MM.1S (cell line): ENCODE measurements around the gene SLC6A19.

Experiments used
- DNase-seq: peaks from one replicate; pipeline ENCODE4 v3.0.0-alpha.2; 2015
- H2AFZ ChIP-seq: fragments of 300-600 bp; sonication (generic); 2 replicates; pipeline ENCODE4 v1.6.0; 2016; ENCODE audit warnings: antibody characterized with exemption, low read length
- H3F3A ChIP-seq: fragments of 300-600 bp; sonication (generic); 2 replicates; pipeline ENCODE4 v1.6.1; 2016; ENCODE audit warnings: mild to moderate bottlenecking, antibody characterized with exemption, low read length, moderate library complexity, mixed read lengths; ENCODE audit not compliant: insufficient read depth
- H3K27ac ChIP-seq: fragments of 300-600 bp; sonication (generic); 2 replicates; pipeline ENCODE4 v1.5.1; 2016; ENCODE audit warnings: mild to moderate bottlenecking, low read length
- H3K27me3 ChIP-seq: fragments of 300-600 bp; sonication (generic); replicated peaks from 2 replicates; pipeline ENCODE4 v1.6.0; 2016; ENCODE audit warnings: low read length; ENCODE audit not compliant: insufficient read depth
- H3K36me3 ChIP-seq: fragments of 300-600 bp; sonication (generic); replicated peaks from 2 replicates; pipeline ENCODE4 v1.6.1; 2016; ENCODE audit warnings: mild to moderate bottlenecking, low read length, mixed read lengths; ENCODE audit not compliant: insufficient read depth
- H3K4me1 ChIP-seq: fragments of 300-600 bp; sonication (generic); 2 replicates; pipeline ENCODE4 v1.6.1; 2016; ENCODE audit warnings: low read length, mixed read lengths
- H3K4me2 ChIP-seq: fragments of 300-600 bp; sonication (generic); 2 replicates; pipeline ENCODE4 v1.6.0; 2016; ENCODE audit warnings: low read depth, low read length
- H3K4me3 ChIP-seq: fragments of 300-600 bp; sonication (generic); 2 replicates; pipeline ENCODE4 v1.5.1; 2016; ENCODE audit warnings: low read length, mixed read lengths
- H3K79me2 ChIP-seq: fragments of 300-600 bp; sonication (generic); 2 replicates; pipeline ENCODE4 v1.6.1; 2016; ENCODE audit warnings: mixed run types, low read length, mixed read lengths
- H3K9ac ChIP-seq: fragments of 300-600 bp; sonication (generic); 2 replicates; pipeline ENCODE4 v1.6.1; 2016; ENCODE audit warnings: low read length, mixed read lengths
- H3K9me2 ChIP-seq: fragments of 300-600 bp; sonication (generic); replicated peaks from 2 replicates; pipeline ENCODE4 v1.6.1; 2016; ENCODE audit warnings: mild to moderate bottlenecking, low read length, mixed read lengths; ENCODE audit not compliant: insufficient read depth
- H3K9me3 ChIP-seq: fragments of 300-600 bp; sonication (generic); replicated peaks from 2 replicates; pipeline ENCODE4 v1.6.1; 2016; ENCODE audit warnings: mild to moderate bottlenecking, low read length, mixed read lengths; ENCODE audit not compliant: insufficient read depth
- H4K20me1 ChIP-seq: fragments of 300-600 bp; sonication (generic); 2 replicates; pipeline ENCODE4 v1.6.1; 2016; ENCODE audit warnings: mild to moderate bottlenecking, low read length, moderate library complexity, mixed read lengths; ENCODE audit not compliant: insufficient read depth
- CTCF ChIP-seq: fragments of 300-600 bp; sonication (generic); IDR thresholded peaks from 2 replicates; pipeline ENCODE4 v1.5.1; 2016; ENCODE audit warnings: antibody characterized with exemption, low read length, mixed read lengths
- EZH2 ChIP-seq: fragments of 300-600 bp; sonication (generic); optimal IDR thresholded peaks from 2 replicates; pipeline ENCODE3; 2017; ENCODE audit warnings: low read depth, mild to moderate bottlenecking, antibody characterized with exemption, low read length, mixed read lengths
- EZH2phosphoT487 ChIP-seq: fragments of 300-600 bp; sonication (generic); IDR thresholded peaks from 2 replicates; pipeline ENCODE4 v1.6.1; 2018; ENCODE audit warnings: antibody characterized with exemption, low read length

SLC6A19 gene

DNA sequence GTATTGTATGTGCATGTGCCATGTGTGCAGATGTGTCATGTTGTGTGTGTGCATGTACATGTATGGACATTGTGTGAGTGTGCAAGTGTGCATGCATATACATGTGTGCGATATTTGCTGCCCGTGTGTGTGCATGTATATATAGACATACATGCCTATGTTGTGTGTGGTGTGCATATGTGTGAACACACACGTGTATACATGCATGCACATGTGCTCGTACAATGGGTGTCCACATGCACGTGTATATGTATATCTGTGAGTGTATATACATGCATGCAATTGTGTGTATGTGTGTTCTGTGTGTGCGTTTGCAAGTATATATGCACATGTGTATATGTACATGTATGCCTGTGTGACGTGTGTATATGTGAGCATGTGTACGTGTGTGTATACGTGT is 20.8 kb downstream of the SLC6A19 start:
- no peak for DNase-seq
- H3F3A ChIP-seq, result no peaks in the 10 kb centered on the region
- no peaks in the 10 kb centered on the region for H3K9me2 ChIP-seq
- H3K79me2 ChIP-seq, result no peaks in the 10 kb centered on the region
- peaks cover 8% of the 10 kb centered on the region; the same call in 1 of the 2 replicates for H3K27me3 ChIP-seq
- no peaks in the 10 kb centered on the region for H3K4me1 ChIP-seq
- no peak overlapping the region for H3K4me2 ChIP-seq
- H3K4me3 ChIP-seq, result no peak overlapping the region
- no peaks in the 10 kb centered on the region for H3K36me3 ChIP-seq
- H4K20me1 ChIP-seq, result no peaks in the 10 kb centered on the region
- no peak overlapping the region for H2AFZ ChIP-seq
- H3K9me3 ChIP-seq, result no peaks in the 10 kb centered on the region
- TF ChIP-seq EZH2, result no peak
- TF ChIP-seq CTCF, result no peak
- TF ChIP-seq EZH2phosphoT487, result no peak
- H3K9ac ChIP-seq, result no peak overlapping the region
- no peak overlapping the region for H3K27ac ChIP-seq

- Histone ChIP-seq H3K9me3 (no peaks in the 10 kb centered on the region), H3K27me3 (peaks cover 8% of the 10 kb centered on the region; the same call in 1 of the 2 replicates), H3K4me3 (no peak overlapping the region), H3K9ac (no peak overlapping the region), H4K20me1 (no peaks in the 10 kb centered on the region), H3K27ac (no peak overlapping the region), H3K79me2 (no peaks in the 10 kb centered on the region), H3F3A (no peaks in the 10 kb centered on the region), H3K4me2 (no peak overlapping the region), H3K9me2 (no peaks in the 10 kb centered on the region), H3K4me1 (no peaks in the 10 kb centered on the region), H2AFZ (no peak overlapping the region), H3K36me3 (no peaks in the 10 kb centered on the region)
- no peak for DNase-seq
- TF ChIP-seq EZH2, result no peak
- TF ChIP-seq CTCF, result no peak
- TF ChIP-seq EZH2phosphoT487, result no peak
Measured at GRCh38 chr5:1222621-1223277, 21.4 kb downstream of the SLC6A19 start.

DNA sequence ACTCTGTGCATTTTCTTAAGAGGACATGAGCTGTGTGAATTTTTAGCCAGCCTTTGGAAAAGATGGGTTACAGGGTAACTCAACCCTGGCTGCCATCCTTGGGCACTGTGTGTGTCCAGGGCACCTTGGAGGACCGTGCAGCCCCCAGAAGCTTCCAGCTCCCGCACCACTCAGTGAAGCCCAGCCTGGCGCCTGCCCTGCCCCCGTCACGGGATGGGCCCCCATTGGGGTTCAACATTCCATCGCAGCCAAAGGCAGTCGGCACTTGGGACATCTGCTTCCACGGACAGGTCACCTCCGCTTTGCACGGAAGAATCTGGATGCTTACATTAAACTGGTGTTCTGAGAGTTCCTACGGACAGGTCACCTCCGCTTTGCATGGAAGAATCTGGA is 21.9 kb downstream of the SLC6A19 start:
- no peaks in the 10 kb centered on the region for H3K9me3 ChIP-seq
- no peaks in the 10 kb centered on the region for H4K20me1 ChIP-seq
- H3K27me3 ChIP-seq, result peaks cover 6% of the 10 kb centered on the region; the same call in 1 of the 2 replicates
- H2AFZ ChIP-seq, result no peak overlapping the region
- H3K4me1 ChIP-seq, result no peaks in the 10 kb centered on the region
- H3K9ac ChIP-seq, result no peak overlapping the region
- no peaks in the 10 kb centered on the region for H3K79me2 ChIP-seq
- H3K4me2 ChIP-seq, result no peak overlapping the region
- H3K36me3 ChIP-seq, result no peaks in the 10 kb centered on the region
- no peak overlapping the region for H3K27ac ChIP-seq
- DNase-seq, result no peak
- no peaks in the 10 kb centered on the region for H3F3A ChIP-seq
- H3K9me2 ChIP-seq, result no peaks in the 10 kb centered on the region
- TF ChIP-seq EZH2, result no peak
- no peak for TF ChIP-seq EZH2phosphoT487
- no peak for TF ChIP-seq CTCF
- no peak overlapping the region for H3K4me3 ChIP-seq
